Measurements from ENCODE around the gene TNNT1. TPM values are rescaled to one million over a fixed set of nuclear protein-coding genes. Genes with fewer than 3 reads are reported as not detected.

The TNNT1 gene
- total RNA-seq, 2 donors from 2014 or later: 22.9 to 66.7 TPM

DNA sequence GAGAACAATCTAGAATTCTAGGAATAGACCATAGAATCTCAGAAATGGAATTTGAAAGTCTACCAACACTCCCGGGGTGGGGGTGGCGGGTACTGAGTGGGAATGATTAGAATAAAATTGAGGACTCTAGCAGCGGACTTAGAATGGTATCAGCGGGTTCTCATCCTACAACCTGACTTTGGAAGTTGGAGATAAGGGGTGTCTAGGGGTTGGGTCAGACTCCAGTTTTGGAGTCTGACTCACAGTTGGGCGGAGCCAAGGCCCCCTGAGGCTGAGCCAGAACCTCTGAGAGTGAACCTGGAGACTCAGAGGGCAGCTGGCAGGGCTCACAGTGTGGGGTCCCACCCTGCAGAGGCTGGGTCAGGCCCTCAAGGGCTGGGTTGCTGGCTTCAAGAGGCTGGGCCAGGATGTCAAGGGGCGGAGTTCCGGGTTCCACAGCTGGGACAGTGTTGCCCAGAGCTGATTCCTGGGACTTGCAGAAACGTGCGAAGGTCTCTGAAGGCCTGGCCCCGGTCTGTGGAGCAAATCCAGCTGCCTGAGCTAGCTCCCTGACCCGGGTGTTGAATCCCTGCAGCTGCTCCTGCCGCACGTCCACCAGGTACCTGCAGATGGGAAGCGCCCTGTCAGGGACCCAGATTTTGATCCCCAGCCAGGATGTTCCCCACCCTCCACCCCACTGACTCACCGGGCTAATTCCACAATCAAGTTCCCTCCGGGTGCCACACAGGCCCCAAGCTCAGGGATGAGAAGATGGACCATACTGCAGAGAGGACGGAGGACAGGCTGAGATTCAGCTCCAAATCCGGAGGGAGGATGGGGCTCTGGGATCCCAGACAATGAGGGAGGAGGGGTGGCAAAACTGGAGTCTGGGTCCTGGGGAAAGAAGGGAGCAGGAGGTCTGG, 10.1 kb upstream of the TNNT1 start:
- peaks cover 6% of the 10 kb centered on the region for H3K4me1 Mint-ChIP-seq
- Histone ChIP-seq H3K9me3 (ENCODE audit: control insufficient read depth, low read length) (no peaks in the 10 kb centered on the region), H3K27ac (ENCODE audit: low read depth, low read length) (no peak overlapping the region), H3K36me3 (ENCODE audit: control insufficient read depth, insufficient read depth, low read length) (no peaks in the 10 kb centered on the region), H3K27me3 (ENCODE audit: control insufficient read depth, insufficient read depth, low read length, poor library complexity, severe bottlenecking) (no peaks in the 10 kb centered on the region), H3K9ac (ENCODE audit: extremely low read depth, low read length, poor library complexity, severe bottlenecking) (no peak overlapping the region), H3K4me3 (ENCODE audit: low read length) (no peak overlapping the region), H3K4me1 (ENCODE audit: control insufficient read depth, insufficient read depth, low read length) (no peaks in the 10 kb centered on the region)
- peaks cover 2% of the 10 kb centered on the region for H3K9me3 Mint-ChIP-seq
- H3K27ac Mint-ChIP-seq: no peak overlapping the region
- no peaks in the 10 kb centered on the region for H3K36me3 Mint-ChIP-seq (ENCODE audit: low read depth)
- DNase-seq: peak; percentile 80
- peaks cover 82% of the 10 kb centered on the region for H3K27me3 Mint-ChIP-seq (ENCODE audit: insufficient read depth)
- no peak for TF ChIP-seq CTCF (conservative IDR thresholded peaks at IDR 0.05)
- WGBS, 2 experiments (ENCODE audit: insufficient coverage in 1 of 2, insufficient read length in 1 of 2): 71 to 79% methylated on average over 14 to 18 of the region's 18 CpGs
- no peak overlapping the region for H3K4me3 Mint-ChIP-seq

DNA sequence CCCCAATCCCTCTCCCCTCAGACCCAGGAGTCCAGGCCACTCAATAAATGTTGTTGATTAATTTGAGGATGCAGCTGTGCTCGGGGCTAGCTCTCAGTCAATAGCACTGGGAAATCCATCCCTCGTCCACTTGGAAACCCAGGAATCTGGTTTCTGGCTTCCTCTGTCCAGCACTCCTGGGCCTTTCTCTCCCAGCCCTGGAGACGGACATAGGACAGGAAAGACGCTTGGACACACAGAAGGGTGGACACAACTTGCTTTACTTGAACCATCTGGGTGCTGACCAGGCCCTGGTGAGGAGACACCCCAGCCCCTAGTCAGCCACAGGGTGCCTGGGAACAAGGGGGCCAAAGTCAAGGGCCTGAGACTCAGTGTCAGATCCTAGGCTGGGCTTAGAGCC, 9.4 kb upstream of the TNNT1 start:
- H3K27me3 Mint-ChIP-seq (ENCODE audit: insufficient read depth): peaks cover 78% of the 10 kb centered on the region
- 88 to 92% methylated on average over 3 to 4 of the region's 4 CpGs for WGBS, 2 experiments (ENCODE audit: insufficient coverage in 1 of 2, insufficient read length in 1 of 2)

More for the DNA sequence above, 9.4 kb upstream of the TNNT1 start:
- Histone ChIP-seq H3K9ac (ENCODE audit: extremely low read depth, low read length, poor library complexity, severe bottlenecking) (no peak overlapping the region), H3K4me1 (ENCODE audit: control insufficient read depth, insufficient read depth, low read length) (no peaks in the 10 kb centered on the region), H3K9me3 (ENCODE audit: control insufficient read depth, low read length) (no peaks in the 10 kb centered on the region), H3K36me3 (ENCODE audit: control insufficient read depth, insufficient read depth, low read length) (no peaks in the 10 kb centered on the region), H3K27ac (ENCODE audit: low read depth, low read length) (no peak overlapping the region), H3K27me3 (ENCODE audit: control insufficient read depth, insufficient read depth, low read length, poor library complexity, severe bottlenecking) (no peaks in the 10 kb centered on the region), H3K4me3 (ENCODE audit: low read length) (no peak overlapping the region)
- H3K4me1 Mint-ChIP-seq: peaks cover 6% of the 10 kb centered on the region
- peaks cover 2% of the 10 kb centered on the region for H3K36me3 Mint-ChIP-seq (ENCODE audit: low read depth)
- no peak for TF ChIP-seq CTCF (conservative IDR thresholded peaks at IDR 0.05)
- no peak overlapping the region for H3K27ac Mint-ChIP-seq
- DNase-seq: no peak
- no peak overlapping the region for H3K4me3 Mint-ChIP-seq
- peaks cover 2% of the 10 kb centered on the region for H3K9me3 Mint-ChIP-seq

Measured in endodermal cell (in vitro differentiated cells).